Hepatocyte (in vitro differentiated cells): ENCODE data around the gene APOLD1. TPM values are rescaled to one million over a fixed set of nuclear protein-coding genes. Genes with fewer than 3 reads are reported as not detected.
"Not testable (repeated sequence)": the region's sequence is repeated elsewhere in the genome, so short reads cannot be mapped to it uniquely, and the experiment has no call there.

Source experiments
- DNase-seq: peaks from one replicate; pipeline ENCODE4 v3.0.0-alpha.2; 2016; ENCODE audit warnings: low spot score
- H2AFZ ChIP-seq: fragments of 200-600 bp; sonication (generic); 2 replicates; pipeline ENCODE4 v1.6.0; 2016; ENCODE audit warnings: antibody characterized with exemption, mild to moderate bottlenecking
- H3K27ac ChIP-seq: fragments of 200-600 bp; sonication (generic); 2 replicates; pipeline ENCODE4 v1.5.1; 2016; ENCODE audit warnings: mild to moderate bottlenecking
- H3K27me3 ChIP-seq: fragments of 200-600 bp; sonication (generic); 2 replicates; pipeline ENCODE4 v1.6.1; 2016
- H3K36me3 ChIP-seq: fragments of 200-600 bp; sonication (generic); replicated peaks from 2 replicates; pipeline ENCODE4 v1.5.1; 2016; ENCODE audit warnings: low read depth; ENCODE audit not compliant: insufficient read depth
- H3K4me1 ChIP-seq: fragments of 200-600 bp; sonication (generic); 2 replicates; pipeline ENCODE4 v1.5.1; 2016; ENCODE audit warnings: mild to moderate bottlenecking, moderate library complexity; ENCODE audit not compliant: insufficient read depth
- H3K4me2 ChIP-seq: fragments of 200-600 bp; sonication (generic); 2 replicates; pipeline ENCODE4 v1.6.0; 2016
- H3K4me3 ChIP-seq: fragments of 200-600 bp; sonication (generic); 2 replicates; pipeline ENCODE4 v1.5.1; 2016; ENCODE audit warnings: mild to moderate bottlenecking
- H3K79me2 ChIP-seq: fragments of 200-600 bp; sonication (generic); 2 replicates; pipeline ENCODE4 v1.6.0; 2017; ENCODE audit warnings: mild to moderate bottlenecking
- H3K9me2 ChIP-seq: fragments of 200-600 bp; sonication (generic); replicated peaks from 2 replicates; pipeline ENCODE4 v1.6.0; 2017; ENCODE audit warnings: mild to moderate bottlenecking; ENCODE audit not compliant: insufficient read depth
- H3K9me3 ChIP-seq: fragments of 200-600 bp; sonication (generic); 2 replicates; pipeline ENCODE4 v1.5.1; 2016; ENCODE audit warnings: low read depth, mild to moderate bottlenecking
- H4K20me1 ChIP-seq: fragments of 200-600 bp; sonication (generic); 2 replicates; pipeline ENCODE4 v1.6.0; 2016; ENCODE audit warnings: mild to moderate bottlenecking; ENCODE audit not compliant: insufficient read depth, poor library complexity, severe bottlenecking
- EZH2 ChIP-seq: fragments of 200-600 bp; sonication (generic); IDR thresholded peaks from 2 replicates; pipeline ENCODE4 v1.6.1; 2016; ENCODE audit warnings: antibody characterized with exemption, mild to moderate bottlenecking, borderline replicate concordance
- EZH2phosphoT487 ChIP-seq: fragments of 200-600 bp; sonication (generic); IDR thresholded peaks from one replicate; pipeline ENCODE4 v1.6.1; 2018; ENCODE audit warnings: antibody characterized with exemption, mild to moderate bottlenecking, low read depth, moderate library complexity; ENCODE audit not compliant: unreplicated experiment, severe bottlenecking
- WGBS: methylation state at CpG from one replicate; pipeline ENCODE4 v1.1.6; 2016; ENCODE audit warnings: low lambda C conversion rate; ENCODE audit errors: missing lambda C conversion rate; 5-methylcytosine and 5-hydroxymethylcytosine counted together
- polyA plus RNA-seq: library from polyadenylated mRNA; unstranded; fragments of >200 nt; fragmentation: Nextera tagmentation; extraction: Ambion mirVana; gene quantifications from 2 replicates; pipeline ENCODE4 v1.2.1, GENCODE V29; 2016
- total RNA-seq: library from RNA; depleted of rRNA; stranded (reverse); fragments of >200 nt; gene quantifications from 2 replicates; pipeline ENCODE4 v1.2.3, GENCODE V29; 2014
- TF ChIP-seq, protein P1 (sequence below): fragments of 200-600 bp; sonication (generic); IDR thresholded peaks from 2 replicates; pipeline ENCODE4 v1.5.1; 2016; ENCODE audit warnings: antibody characterized with exemption, mild to moderate bottlenecking; ENCODE audit not compliant: poor library complexity

APOLD1 gene, protein sequence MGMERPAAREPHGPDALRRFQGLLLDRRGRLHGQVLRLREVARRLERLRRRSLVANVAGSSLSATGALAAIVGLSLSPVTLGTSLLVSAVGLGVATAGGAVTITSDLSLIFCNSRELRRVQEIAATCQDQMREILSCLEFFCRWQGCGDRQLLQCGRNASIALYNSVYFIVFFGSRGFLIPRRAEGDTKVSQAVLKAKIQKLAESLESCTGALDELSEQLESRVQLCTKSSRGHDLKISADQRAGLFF
- total RNA-seq (5.6 and 6.0 TPM in 2 replicates), polyA plus RNA-seq (1.5 and 3.8 TPM in 2 replicates)

DNA sequence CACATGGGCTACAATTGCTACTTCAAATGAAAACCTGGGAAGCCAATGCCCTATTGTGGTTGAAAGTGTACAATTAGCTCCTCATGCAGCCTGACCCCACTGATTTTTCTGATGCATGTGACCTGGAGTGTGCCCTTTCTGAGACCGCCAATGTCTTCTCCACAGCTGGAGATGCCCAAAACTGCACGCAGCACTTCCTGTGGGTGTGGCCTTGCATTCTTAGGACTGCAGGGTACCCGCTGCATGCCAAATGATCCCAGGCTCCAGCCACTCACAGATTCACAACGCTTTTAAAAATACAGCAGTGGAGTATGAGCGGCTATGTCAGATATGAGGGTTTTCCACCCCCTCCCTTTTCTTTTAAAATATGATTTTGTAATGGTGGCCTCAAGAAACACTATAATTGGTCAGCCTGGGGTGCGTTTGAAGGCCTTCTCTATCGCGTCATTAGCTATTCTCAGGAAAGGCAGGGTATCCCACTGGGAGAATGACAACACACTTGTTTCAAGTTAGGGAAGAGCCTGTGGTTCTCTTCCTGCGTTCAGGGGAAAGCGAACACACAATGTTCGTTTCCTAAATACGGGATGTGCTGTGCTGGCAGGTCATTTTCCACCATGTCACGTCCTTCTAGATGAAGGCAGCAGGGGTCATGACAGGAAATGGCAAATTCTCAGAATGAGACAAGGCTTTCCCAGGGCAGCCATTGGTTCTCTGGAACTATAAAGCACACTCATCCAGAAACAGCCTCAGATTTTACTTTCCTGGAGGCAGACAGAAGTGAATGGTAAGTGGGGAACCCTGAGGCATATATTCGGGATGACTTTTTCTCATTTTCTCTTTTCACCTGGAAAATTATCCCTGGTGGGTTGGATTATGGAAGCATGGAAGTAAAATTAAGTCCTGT lies at the start of gene APOLD1:
Gene APOLD1, plus strand, starts transcription at position 749 of the 904 bp plus-strand sequence. Its CDS starts 33 bp downstream, at position 782.
- Histone ChIP-seq H3K4me3 (no peak within 1 kb of the TSS), H3K27me3 (no peaks in the 10 kb centered on the region), H3K27ac (peak within 1 kb of the TSS; percentile 66), H3K4me1 (peaks cover 19% of the 10 kb centered on the region), H2AFZ (peak within 1 kb of the TSS; percentile 82), H3K4me2 (peak within 1 kb of the TSS; percentile 77), H3K79me2 (no peaks in the 10 kb centered on the region), H3K36me3 (no peaks in the 10 kb centered on the region), H3K9me3 (no peaks in the 10 kb centered on the region), H4K20me1 (no peaks in the 10 kb centered on the region), H3K9me2 (no peaks in the 10 kb centered on the region)
- TF ChIP-seq EZH2phosphoT487 = no peak
- TF ChIP-seq EZH2 = no peak
- TF ChIP-seq, protein P1, sequence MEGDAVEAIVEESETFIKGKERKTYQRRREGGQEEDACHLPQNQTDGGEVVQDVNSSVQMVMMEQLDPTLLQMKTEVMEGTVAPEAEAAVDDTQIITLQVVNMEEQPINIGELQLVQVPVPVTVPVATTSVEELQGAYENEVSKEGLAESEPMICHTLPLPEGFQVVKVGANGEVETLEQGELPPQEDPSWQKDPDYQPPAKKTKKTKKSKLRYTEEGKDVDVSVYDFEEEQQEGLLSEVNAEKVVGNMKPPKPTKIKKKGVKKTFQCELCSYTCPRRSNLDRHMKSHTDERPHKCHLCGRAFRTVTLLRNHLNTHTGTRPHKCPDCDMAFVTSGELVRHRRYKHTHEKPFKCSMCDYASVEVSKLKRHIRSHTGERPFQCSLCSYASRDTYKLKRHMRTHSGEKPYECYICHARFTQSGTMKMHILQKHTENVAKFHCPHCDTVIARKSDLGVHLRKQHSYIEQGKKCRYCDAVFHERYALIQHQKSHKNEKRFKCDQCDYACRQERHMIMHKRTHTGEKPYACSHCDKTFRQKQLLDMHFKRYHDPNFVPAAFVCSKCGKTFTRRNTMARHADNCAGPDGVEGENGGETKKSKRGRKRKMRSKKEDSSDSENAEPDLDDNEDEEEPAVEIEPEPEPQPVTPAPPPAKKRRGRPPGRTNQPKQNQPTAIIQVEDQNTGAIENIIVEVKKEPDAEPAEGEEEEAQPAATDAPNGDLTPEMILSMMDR = no peak
- 75% methylated on average over 14 of the region's 14 CpGs for WGBS
- DNase-seq = no peak

DNA sequence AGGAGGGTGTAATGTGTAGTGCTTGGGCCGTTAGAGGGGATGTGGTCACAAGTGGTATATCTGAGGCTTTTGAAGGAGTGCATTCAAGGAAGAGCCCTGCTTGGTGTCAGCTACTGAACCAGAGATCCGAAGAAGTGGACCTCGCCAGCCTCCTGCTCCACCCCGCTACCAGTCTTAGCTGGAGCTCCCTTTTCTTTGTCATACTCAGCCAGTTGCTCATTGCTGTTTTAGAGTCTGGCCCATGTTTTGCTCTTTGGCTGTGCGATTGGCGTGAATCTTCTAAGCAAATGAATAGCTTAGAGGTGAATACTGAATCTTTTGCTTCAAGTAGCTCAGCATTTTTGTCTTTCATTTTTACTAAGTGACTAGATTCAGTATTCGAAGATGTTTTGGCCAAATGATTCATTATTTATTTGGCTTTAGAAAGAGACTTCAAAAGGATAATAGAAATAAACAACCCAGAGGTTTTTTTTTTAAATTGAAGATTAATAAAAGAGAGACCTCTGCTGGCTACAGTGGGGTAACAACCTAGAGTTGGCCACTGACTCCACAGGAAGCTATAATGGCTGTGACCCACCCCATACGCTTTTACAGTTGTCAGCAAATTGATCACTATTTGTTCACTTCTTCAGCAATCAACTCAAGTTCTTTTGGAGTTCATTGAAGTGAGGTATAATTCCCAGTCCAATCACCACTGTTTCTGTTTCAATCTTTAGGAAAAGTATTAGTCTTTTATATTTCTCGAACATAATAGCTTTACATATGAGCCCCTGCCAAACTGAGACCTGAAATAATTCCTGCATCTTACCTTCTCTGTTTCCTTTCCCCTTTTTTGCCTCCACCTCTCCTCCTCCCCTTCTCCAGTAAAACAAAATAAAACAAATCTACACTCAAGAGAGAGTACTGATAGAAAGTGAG lies 48.4 kb upstream of the APOLD1 start:
- Histone ChIP-seq H3K9me2 (no peaks in the 10 kb centered on the region), H3K4me3 (no peak overlapping the region), H4K20me1 (no peaks in the 10 kb centered on the region), H3K79me2 (peaks cover 2% of the 10 kb centered on the region), H3K4me2 (no peak overlapping the region), H3K9me3 (no peaks in the 10 kb centered on the region), H2AFZ (peak overlapping the region; percentile 8), H3K4me1 (no peaks in the 10 kb centered on the region), H3K27me3 (no peaks in the 10 kb centered on the region), H3K36me3 (no peaks in the 10 kb centered on the region), H3K27ac (no peak overlapping the region)
- no peak for TF ChIP-seq EZH2
- TF ChIP-seq, protein P1 = peak; percentile 61
- peak; percentile 57 for DNase-seq
- whole genome bisulfite sequencing = 76% methylated on average over 9 of the region's 9 CpGs

DNA sequence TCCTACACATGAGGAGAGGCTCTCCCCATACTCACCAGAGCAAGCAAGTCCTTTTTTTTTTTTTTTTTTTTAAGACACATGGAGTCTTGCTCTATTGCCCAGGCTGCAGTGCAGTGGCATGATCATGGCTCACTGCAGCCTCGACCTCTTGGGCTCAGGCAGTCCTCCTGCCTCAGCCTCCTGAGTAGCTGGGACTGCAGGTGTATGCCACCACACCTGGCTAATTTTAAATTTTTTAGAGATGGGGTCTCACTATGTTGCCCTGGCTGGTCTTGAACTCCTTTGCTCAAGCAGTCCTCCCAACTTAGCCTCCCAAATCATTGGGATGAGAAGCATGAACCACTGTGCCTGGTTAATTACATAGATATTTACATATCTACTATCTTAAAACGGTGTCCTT lies 47.3 kb upstream of the APOLD1 start:
- not testable (repeated sequence) for H3K36me3 ChIP-seq, H3K27me3 ChIP-seq, DNase-seq, H3K4me3 ChIP-seq, H3K4me2 ChIP-seq, H4K20me1 ChIP-seq, H3K27ac ChIP-seq, H3K79me2 ChIP-seq, H3K9me3 ChIP-seq, H3K9me2 ChIP-seq, H2AFZ ChIP-seq, H3K4me1 ChIP-seq
- WGBS = 98% methylated on average over 2 of the region's 2 CpGs
